Caco-2 (cell line): Measurements from ENCODE around the gene TBC1D9B. TPM values are rescaled to one million over a fixed set of nuclear protein-coding genes. Genes with fewer than 3 reads are reported as not detected.

Experiments
- BruUV-seq: library from RNA; stranded (reverse); fragments of 400-500 nt; replicated peaks from 2 replicates; lab custom pipeline; 2021; lab: Mats Ljungman, UMichigan
- CTCF ChIA-PET: fragments of 300-600 bp; sonication (Branson Sonifier 250); formaldehyde crosslinking; loops from one replicate; lab custom pipeline; 2022; ENCODE audit warnings: antibody characterized with exemption; lab: Charles Lee
- POLR2A ChIA-PET: fragments of 300-600 bp; sonication (Branson Sonifier 250); formaldehyde crosslinking; loops from one replicate; lab custom pipeline; 2022; ENCODE audit warnings: antibody characterized with exemption; lab: Charles Lee
- DNase-seq, 2 experiments: peaks; one replicate each; pipeline versions ENCODE4 v3.0.0 to v3.0.0-alpha.2; 2020 to 2022
- H3K27me3 ChIP-seq: replicated peaks from 2 replicates; pipeline ENCODE4 v1.6.0; 2011; ENCODE audit warnings: low read length; ENCODE audit not compliant: control insufficient read depth, insufficient read depth
- H3K36me3 ChIP-seq: 2 replicates; pipeline ENCODE4 v1.5.1; 2011; ENCODE audit warnings: low read length; ENCODE audit not compliant: control insufficient read depth, insufficient read depth
- H3K4me1 ChIP-seq: fragments of 250-450 bp; sonication (Bioruptor Pico); 2 replicates; pipeline ENCODE4 v1.5.1; 2020; ENCODE audit warnings: mild to moderate bottlenecking
- H3K4me3 ChIP-seq: 2 replicates; pipeline ENCODE4 v1.5.1; 2011; ENCODE audit warnings: low read depth, mild to moderate bottlenecking, control low read depth, low read length
- H3K9me3 ChIP-seq: fragments of 250-450 bp; sonication (Bioruptor Pico); 2 replicates; pipeline ENCODE4 v1.5.1; 2020; ENCODE audit warnings: mild to moderate bottlenecking, moderate library complexity
- H3K27ac Mint-ChIP-seq: one replicate; pipeline ENCODE4 v1.8.0; 2022; ENCODE audit warnings: mixed read lengths; ENCODE audit not compliant: unreplicated experiment
- H3K27me3 Mint-ChIP-seq: one replicate; pipeline ENCODE4 v1.8.0; 2022; ENCODE audit warnings: mixed read lengths; ENCODE audit not compliant: insufficient read depth, unreplicated experiment
- H3K36me3 Mint-ChIP-seq: one replicate; pipeline ENCODE4 v1.8.0; 2022; ENCODE audit warnings: mild to moderate bottlenecking, mixed read lengths; ENCODE audit not compliant: insufficient read depth, unreplicated experiment
- H3K4me1 Mint-ChIP-seq: one replicate; pipeline ENCODE4 v1.8.0; 2022; ENCODE audit warnings: low read depth, mixed read lengths; ENCODE audit not compliant: unreplicated experiment
- H3K4me3 Mint-ChIP-seq: one replicate; pipeline ENCODE4 v1.8.0; 2022; ENCODE audit warnings: mild to moderate bottlenecking, moderate library complexity, mixed read lengths; ENCODE audit not compliant: unreplicated experiment
- H3K9me3 Mint-ChIP-seq: one replicate; pipeline ENCODE4 v1.8.0; 2022; ENCODE audit warnings: mixed read lengths; ENCODE audit not compliant: unreplicated experiment
- intact Hi-C: fragments of 100-400 bp; cut with micrococcal nuclease; formaldehyde crosslinking; loops from one replicate; pipeline ENCODE4 v1.10.0; 2022; ENCODE audit not compliant: unreplicated experiment
- total RNA-seq: library from RNA; stranded (reverse); gene quantifications from 2 replicates; pipeline ENCODE4 v1.2.3, GENCODE V29; 2022
- TF ChIP-seq, protein P1 (sequence below), 2 experiments: fragments of 200-600 bp in 1 of 2; IDR thresholded peaks; 1 replicate in 1 of 2; 2 replicates in 1 of 2; pipeline versions ENCODE4 v1.5.1 to v1.8.0; 2011 to 2022; ENCODE audit warnings: antibody characterized with exemption in 1 of 2, control low read depth in 1 of 2, inconsistent platforms in 1 of 2, low read depth in 1 of 2, low read length in 1 of 2, mild to moderate bottlenecking in 1 of 2, moderate library complexity in 1 of 2; ENCODE audit not compliant: insufficient read depth in 1 of 2, severe bottlenecking in 1 of 2, unreplicated experiment in 1 of 2

The TBC1D9B gene
- total RNA-seq, 1 experiment from 2014 or later: 107 TPM

DNA sequence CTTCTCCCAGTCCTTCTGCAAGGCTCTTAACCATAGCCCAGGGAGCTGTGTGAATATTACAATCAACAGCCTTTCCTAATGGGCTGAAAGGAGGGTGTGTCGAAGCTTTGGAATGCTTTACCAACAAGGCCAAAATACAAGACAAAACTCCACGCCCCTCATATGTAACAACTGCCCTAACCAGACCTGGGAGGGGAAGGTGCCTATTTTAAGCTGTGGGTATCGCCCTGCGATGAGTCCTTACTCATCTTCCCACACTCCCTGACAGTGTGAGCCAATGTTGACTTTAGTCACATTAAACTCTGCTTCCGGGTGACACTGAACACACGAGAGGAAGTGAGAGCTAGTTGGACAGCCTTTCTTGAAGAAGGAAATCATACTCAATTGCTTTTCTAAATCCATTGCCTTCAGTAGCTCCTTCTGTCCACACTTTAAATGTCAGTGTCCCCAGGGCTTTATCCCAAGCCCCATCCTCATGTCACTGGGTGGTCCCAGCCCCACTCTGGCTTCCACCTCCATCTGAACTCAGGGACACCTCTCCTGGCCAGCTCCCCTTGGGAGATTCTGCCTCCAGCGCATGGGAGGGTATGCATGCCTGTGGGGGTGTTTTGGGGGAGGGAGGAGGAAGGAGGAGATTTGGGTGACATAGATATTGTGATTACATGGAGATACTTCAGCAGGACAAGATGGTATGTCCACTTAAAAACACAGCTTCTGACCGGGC is 6.5 kb upstream of the TBC1D9B start:
- H3K4me1 Mint-ChIP-seq: no peaks in the 10 kb centered on the region
- TF ChIP-seq, protein P1, sequence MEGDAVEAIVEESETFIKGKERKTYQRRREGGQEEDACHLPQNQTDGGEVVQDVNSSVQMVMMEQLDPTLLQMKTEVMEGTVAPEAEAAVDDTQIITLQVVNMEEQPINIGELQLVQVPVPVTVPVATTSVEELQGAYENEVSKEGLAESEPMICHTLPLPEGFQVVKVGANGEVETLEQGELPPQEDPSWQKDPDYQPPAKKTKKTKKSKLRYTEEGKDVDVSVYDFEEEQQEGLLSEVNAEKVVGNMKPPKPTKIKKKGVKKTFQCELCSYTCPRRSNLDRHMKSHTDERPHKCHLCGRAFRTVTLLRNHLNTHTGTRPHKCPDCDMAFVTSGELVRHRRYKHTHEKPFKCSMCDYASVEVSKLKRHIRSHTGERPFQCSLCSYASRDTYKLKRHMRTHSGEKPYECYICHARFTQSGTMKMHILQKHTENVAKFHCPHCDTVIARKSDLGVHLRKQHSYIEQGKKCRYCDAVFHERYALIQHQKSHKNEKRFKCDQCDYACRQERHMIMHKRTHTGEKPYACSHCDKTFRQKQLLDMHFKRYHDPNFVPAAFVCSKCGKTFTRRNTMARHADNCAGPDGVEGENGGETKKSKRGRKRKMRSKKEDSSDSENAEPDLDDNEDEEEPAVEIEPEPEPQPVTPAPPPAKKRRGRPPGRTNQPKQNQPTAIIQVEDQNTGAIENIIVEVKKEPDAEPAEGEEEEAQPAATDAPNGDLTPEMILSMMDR (IDR thresholded peaks at IDR 0.05; ENCODE audit: insufficient read depth in 1 of 2, low read depth in 1 of 2, low read length in 1 of 2, severe bottlenecking in 1 of 2, unreplicated experiment in 1 of 2): no peak
- H3K27me3 ChIP-seq: no peaks in the 10 kb centered on the region
- intact Hi-C loops: no loop called here
- no peak overlapping the region for H3K4me3 ChIP-seq
- H3K27me3 Mint-ChIP-seq: peaks cover under 1% of the 10 kb centered on the region
- POLR2A ChIA-PET: no interaction called here
- H3K27ac Mint-ChIP-seq: no peak overlapping the region
- DNase-seq: peak; percentile 24 to 35
- H3K36me3 Mint-ChIP-seq: no peaks in the 10 kb centered on the region
- CTCF ChIA-PET: interaction anchor here (1.2 kb wide), 1 partner anchor 61 kb away, joined by 3 read pairs; no protein-coding TSS in a partner anchor
- no peaks in the 10 kb centered on the region for H3K9me3 Mint-ChIP-seq
- no peaks in the 10 kb centered on the region for H3K36me3 ChIP-seq
- H3K9me3 ChIP-seq: no peaks in the 10 kb centered on the region
- peaks cover 10% of the 10 kb centered on the region for H3K4me1 ChIP-seq
- no peak overlapping the region for H3K4me3 Mint-ChIP-seq
- no TSS peak for BruUV-seq

DNA sequence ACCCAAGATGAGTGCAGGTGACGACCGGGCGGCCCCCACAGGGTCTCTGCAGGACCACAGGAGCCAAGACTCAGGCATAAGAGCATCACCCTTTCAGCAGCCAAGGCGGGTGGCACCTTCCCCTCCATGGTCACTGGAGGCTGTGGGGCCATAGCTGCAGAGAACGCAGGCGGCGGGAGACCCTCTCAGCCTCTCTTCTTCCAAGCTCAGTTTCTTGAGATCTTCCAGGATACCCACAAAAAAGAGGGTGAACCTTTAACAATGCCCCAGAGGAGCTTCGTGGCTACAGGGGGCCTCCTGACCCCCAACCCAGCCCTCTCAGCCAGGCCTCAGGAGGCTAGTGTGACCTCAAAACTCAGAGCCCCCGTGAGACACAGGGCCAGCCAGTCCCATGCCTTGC is 5.8 kb upstream of the TBC1D9B start:
- H3K4me3 ChIP-seq: no peak overlapping the region
- H3K4me1 ChIP-seq: peaks cover 11% of the 10 kb centered on the region
- H3K4me1 Mint-ChIP-seq: no peaks in the 10 kb centered on the region
- H3K27me3 ChIP-seq: no peaks in the 10 kb centered on the region
- no peaks in the 10 kb centered on the region for H3K36me3 ChIP-seq
- ChIA-PET POLR2A (no interaction called here), CTCF (interaction anchor here (1.2 kb wide), 1 partner anchor 61 kb away, joined by 3 read pairs; no protein-coding TSS in a partner anchor)
- DNase-seq: no peak
- H3K9me3 Mint-ChIP-seq: no peaks in the 10 kb centered on the region
- no TSS peak for BruUV-seq
- H3K27me3 Mint-ChIP-seq: no peaks in the 10 kb centered on the region
- intact Hi-C loops: no loop called here
- H3K4me3 Mint-ChIP-seq: no peak overlapping the region
- no peaks in the 10 kb centered on the region for H3K9me3 ChIP-seq
- no peaks in the 10 kb centered on the region for H3K36me3 Mint-ChIP-seq
- TF ChIP-seq, protein P1 (IDR thresholded peaks at IDR 0.05; ENCODE audit: insufficient read depth in 1 of 2, low read depth in 1 of 2, low read length in 1 of 2, severe bottlenecking in 1 of 2, unreplicated experiment in 1 of 2): no peak
- no peak overlapping the region for H3K27ac Mint-ChIP-seq

DNA sequence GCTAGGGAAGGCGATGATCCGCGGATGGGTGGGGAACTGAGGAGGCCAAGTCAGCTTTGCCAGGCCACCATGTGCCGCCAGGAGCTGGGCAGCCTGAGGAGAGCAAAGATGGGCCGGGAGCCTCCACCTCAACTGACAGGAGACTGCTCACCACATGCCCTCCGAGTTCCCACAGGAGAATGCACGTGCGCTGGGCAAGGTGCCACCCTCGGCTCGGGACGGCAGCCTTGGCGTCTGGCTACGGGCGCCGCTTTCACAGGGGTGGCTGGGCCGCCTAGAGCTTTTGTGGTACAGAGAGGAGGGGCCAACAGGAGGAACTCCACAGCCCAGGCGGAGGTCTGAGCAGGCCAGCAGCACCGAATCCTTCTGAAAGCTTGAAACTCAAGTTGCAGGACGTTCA is 5.3 kb upstream of the TBC1D9B start:
- no peaks in the 10 kb centered on the region for H3K4me1 Mint-ChIP-seq
- POLR2A ChIA-PET: no interaction called here
- TF ChIP-seq, protein P1 (IDR thresholded peaks at IDR 0.05; ENCODE audit: insufficient read depth in 1 of 2, low read depth in 1 of 2, low read length in 1 of 2, severe bottlenecking in 1 of 2, unreplicated experiment in 1 of 2): no peak
- H3K36me3 Mint-ChIP-seq: no peaks in the 10 kb centered on the region
- CTCF ChIA-PET: no interaction called here
- Histone ChIP-seq H3K27me3 (no peaks in the 10 kb centered on the region), H3K4me1 (peaks cover 14% of the 10 kb centered on the region), H3K36me3 (no peaks in the 10 kb centered on the region), H3K9me3 (no peaks in the 10 kb centered on the region), H3K4me3 (no peak overlapping the region)
- no peak overlapping the region for H3K4me3 Mint-ChIP-seq
- no peaks in the 10 kb centered on the region for H3K27me3 Mint-ChIP-seq
- intact Hi-C loops: no loop called here
- no peak for DNase-seq
- H3K27ac Mint-ChIP-seq: no peak overlapping the region
- BruUV-seq: no TSS peak
- H3K9me3 Mint-ChIP-seq: no peaks in the 10 kb centered on the region
